OCI-M1 (cell line): ENCODE data around the gene NUPR1.
A peak's percentile ranks its signal among the peaks of the same experiment; 100 is the strongest.
"Not testable (repeated sequence)": the region's sequence is repeated elsewhere in the genome, so short reads cannot be mapped to it uniquely, and the experiment has no call there.

Experiments used
- DNase-seq: peaks from one replicate; lab custom pipeline; 2025; lab: John Stamatoyannopoulos, UW

Gene NUPR1

GRCh38 chr16:28554634-28555423 is 16.1 kb upstream of the NUPR1 start:
- peak; percentile 41 for DNase-seq

DNA sequence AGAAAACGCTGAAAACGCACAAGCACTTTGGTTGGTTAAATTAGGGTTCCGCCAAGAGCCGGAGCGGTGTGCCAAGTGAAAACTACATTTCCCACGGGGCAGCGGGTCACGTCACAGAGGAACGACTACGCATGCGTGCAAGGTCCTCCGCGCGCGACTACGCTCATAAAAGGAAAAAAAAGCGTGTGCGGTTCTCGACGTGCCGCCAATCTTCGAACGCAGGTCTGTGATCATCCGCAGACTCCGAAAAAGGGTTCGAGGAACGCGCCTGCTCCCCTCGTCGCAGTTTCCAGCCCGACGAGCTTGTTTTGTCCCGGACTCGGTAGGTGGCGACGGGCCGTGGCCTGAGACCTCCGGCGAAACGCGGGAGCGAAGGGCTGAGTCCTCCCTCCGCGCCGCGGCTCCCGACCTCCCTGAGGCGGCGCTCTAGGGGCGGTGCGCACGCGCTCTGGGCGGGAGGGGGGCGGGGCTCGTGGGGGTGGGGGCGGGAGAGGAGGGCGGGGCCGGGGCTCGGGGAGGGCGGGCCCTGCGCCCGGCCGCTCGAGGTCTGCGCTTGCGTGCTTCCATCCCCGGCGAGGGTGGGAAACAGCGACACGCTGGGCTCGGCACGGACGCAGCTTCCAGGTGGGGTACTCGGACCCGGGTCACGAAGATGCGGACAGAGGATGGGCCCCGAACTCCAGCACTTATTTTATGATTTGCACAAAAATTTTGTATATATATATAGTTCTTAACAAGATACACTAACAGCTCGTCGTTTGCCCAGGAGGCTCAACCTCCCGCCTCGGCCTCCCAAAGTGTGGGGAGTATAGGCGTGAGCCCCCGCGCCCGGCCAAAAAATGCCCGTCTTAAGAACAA is 15.2 kb upstream of the NUPR1 start, which contains the start of gene SGF29:
Gene SGF29, plus strand, starts transcription at position 145 of the 858 bp plus-strand sequence. CDS start 27,150 bp downstream, outside the sequence.
- DNase-seq: peak; percentile 96

GRCh38 chr16:28549301-28549899 is 10.6 kb upstream of the NUPR1 start:
- DNase-seq: peak; percentile 81

GRCh38 chr16:28548306-28548802 is 9.6 kb upstream of the NUPR1 start:
- no peak for DNase-seq

DNA sequence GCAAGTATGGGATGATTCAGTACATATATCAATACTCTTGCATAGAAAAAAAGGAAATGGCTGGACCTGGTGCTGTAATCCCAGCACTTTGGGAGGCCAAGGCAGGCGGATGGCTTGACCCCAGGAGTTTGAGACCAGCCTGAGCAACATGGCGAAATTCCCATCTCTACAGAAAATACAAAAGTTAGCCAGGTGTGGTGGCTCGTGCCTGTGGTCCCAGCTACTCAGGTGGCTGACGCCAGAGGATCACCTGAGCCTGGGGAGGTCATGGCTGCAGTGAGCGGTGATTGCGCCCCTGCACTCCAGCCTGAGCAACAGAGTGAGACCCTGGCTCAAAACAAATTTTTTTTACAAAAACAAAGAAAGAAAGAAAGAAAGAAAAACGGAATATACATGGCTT is 7.9 kb upstream of the NUPR1 start:
- DNase-seq: no peak

- DNase-seq: not testable (repeated sequence)
These were observed 7.2 kb upstream of the NUPR1 start for GRCh38 chr16:28545964-28546363.

DNA sequence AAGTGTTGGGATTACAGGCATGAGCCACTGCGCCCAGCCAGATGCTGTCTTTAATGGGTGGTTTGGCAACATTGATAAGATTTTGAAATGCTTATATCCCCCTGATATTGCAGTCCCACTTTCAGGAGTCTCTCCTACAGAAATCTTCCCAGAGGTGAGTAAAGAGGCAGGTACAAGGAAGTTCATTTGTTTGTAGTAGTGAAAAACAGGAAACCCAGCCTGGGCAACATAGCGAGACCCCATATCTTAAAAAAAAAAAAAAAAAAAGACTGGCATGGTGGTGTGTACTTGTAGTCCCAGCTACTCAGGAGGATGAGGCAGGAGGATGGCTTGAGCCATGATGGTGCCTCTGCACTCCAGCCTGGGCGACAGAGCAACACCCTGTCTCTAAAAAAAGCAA is 6.2 kb upstream of the NUPR1 start:
- no peak for DNase-seq

- peak; percentile 64 for DNase-seq
These were observed 4.3 kb upstream of the NUPR1 start for GRCh38 chr16:28543072-28543471.

GRCh38 chr16:28542646-28543045 is 3.9 kb upstream of the NUPR1 start:
- DNase-seq: no peak

DNA sequence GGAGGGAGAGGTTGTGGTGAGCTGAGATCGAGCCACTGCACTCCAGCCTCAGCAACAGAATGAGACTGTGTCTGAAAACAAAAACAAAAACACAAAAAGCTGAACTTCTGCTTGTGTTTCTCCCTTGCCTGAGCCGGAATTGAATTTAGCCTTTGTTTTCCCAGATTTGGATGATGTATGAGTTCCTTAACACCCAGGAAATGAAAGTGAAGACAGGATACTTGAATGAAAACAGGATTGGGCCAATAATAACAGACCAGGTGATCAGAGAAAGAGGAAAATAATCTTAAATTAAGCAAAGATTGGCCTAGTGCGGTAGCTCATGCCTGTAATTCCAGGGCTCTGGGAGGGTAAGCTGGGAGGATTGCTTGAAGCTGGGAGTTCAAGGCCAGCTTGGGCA is 1.6 kb upstream of the NUPR1 start:
- DNase-seq: no peak

DNA sequence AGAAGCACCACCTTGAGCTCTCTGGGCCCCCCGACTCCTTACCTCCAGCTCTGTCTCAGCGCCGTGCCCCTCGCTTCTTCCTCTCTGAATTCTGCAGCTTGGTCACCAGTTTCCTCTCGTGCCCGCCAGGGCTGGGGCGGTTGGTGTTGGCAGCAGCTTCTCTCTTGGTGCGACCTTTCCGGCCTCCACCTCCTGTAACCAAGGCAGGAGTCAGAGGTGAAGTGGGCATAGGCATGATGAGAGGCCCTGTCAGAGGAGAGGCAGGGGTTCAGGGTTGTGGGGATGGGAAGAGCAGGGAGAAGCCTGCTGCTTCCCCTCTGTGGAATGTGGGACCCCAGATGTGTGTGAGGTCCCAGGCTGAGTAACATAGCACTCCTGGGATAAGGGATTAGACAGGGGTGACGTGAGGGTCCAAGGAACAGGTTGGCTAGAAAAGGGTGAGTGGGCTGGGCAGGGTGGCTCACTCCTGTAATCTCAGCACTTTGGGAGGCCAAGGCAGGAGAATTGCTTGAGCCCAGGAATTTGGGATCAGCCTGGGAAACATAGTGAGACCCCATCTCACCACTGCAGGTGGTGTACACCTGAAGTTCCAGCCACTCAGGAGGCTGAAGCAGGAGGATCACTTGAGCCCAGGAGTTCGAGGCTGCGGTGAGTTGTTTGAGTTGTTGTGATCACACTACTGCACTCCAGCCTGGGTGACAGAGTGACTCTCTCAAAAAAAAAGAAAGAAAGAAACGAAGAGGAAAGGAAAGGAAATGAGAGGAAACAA is 626 bp downstream of the NUPR1 start:
- DNase-seq: no peak

DNA sequence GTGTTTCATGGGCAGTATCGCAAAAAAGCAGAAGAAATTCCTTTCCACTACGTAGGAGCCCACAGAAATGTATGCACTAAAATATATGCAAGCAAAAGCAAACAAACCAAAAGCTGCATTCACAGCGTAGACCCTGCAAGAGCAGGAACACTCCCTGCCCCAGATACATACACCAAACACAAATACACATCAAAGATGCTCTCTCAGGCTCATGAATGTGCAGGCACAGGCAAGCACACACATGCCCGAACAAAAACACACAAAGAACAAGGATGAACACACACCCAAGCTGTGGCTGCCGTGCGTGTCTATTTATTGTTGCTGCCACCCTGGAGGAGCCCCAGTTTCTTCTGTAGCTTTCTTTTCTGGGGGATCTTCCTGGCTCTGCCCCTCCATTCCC is 1.7 kb downstream of the NUPR1 start:
- DNase-seq: no peak

DNA sequence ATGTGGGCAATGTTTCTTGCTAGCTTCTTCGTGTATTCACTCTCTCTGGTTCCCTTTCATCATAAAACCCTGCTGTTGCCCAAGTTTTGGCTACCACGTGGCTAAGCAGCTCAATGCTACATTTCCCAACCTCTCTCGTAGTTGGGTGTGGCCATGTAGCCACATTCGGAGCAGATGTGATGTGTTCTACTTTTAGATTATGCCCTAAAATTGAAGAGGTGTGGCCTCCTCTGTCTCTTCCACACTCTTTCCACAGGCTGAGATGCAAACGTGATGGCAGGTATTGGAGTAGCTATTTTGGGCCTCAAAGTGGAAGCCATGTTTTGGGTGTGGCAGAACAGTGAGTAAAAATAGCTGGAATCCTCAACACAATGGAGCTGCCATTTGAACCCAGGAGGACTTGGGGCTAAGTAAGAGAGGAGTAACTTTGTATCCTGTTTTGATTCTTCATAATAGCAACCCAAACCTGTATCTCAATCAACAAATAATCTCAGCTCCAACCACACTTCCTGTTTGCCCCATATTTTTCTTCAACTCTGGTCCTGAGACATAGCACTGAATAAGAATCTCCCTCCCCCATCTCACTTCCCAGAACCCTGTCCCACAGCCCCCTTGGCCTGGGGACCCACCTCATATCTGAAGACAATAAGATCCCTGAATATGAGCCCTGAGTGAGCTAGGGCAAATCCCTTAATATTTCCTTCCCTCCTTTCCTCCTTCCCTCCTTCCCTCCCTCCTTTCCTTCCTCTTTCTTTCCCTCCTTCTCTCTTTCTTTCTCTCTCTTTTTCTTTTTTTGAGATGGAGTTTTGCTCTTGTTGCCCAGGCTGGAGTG is 4.0 kb downstream of the NUPR1 start:
- peak; percentile 46 for DNase-seq

- DNase-seq: no peak
These were observed 5.7 kb downstream of the NUPR1 start for GRCh38 chr16:28532940-28533647.

DNA sequence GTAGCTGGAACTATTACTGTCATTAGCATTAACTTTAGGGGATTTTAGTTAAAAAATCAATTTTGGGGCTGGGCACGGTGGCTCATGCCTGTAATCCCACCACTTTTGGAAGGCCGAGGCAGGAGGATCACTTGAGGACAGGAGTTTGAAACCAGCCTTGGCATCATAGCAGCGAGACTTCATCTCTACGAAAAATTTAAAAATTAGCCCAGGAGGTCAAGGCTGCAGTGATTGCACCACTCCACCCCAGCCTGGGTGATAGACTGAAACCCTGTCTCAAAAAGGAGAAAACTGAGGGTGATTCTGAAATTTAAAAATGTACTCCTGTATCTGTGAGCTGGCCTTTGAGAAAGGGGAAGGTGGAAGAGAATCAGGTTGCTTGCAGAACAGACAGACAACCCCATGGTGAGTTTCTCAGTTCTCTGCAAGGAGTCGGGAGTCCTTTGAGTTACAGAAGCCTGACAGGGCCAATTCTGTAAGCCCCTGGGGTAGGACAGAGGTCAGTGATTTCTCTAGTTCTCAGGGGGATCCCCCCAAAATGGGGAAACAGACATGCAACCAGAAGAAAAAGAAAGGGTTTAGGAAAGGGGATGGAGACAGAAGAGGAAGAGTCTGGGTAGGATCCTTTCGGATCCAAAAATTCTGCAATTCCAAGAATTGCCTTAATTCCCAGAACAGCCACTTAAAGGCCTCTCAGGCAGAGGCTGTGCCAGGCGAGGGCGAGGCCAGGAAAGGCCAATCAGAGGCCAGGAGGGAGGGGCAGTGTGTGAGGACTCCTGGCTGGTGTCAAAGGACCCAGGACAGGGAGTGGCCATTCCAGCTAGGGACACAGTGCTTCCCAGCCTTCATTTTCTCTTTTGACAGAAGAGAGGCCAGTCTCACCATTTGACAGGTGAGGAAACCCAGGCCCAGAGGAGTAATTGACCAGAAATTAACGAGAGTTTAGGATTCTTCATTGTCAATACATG is 6.7 kb downstream of the NUPR1 start:
- DNase-seq: peak; percentile 51

GRCh38 chr16:28529124-28529523 is 9.7 kb downstream of the NUPR1 start:
- no peak for DNase-seq

DNA sequence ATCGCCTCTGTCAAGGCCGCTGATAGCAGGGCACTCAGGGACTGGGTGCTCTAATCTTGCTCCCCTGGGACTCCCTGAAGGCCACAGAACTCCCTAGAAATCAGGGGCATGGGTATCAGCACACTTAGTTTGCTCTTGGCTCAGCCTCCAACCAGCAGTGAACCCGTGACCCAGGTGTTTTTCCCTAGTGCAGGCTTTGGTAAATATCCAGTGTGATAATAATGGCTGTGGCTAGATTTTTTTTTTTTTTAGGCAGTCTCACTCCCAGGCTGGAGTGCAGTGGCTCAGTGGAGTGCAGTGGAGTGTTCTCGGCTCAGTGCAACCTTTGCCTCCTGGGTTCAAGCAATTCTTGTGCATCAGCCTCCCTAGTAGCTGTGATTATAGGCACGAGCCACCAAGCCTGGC is 10.3 kb downstream of the NUPR1 start:
- DNase-seq: no peak

GRCh38 chr16:28527985-28528384 is 10.8 kb downstream of the NUPR1 start:
- no peak for DNase-seq
